NB4 (cell line): Measurements from ENCODE around the gene ADK.

Experiments used
- POLR2A ChIP-seq: IDR thresholded peaks from 2 replicates; pipeline ENCODE4 v1.6.1; 2011; ENCODE audit warnings: mild to moderate bottlenecking; ENCODE audit not compliant: insufficient read length; ENCODE audit errors: extremely low read depth
- TF ChIP-seq, protein P1 (sequence below): IDR thresholded peaks from one replicate; pipeline ENCODE4 v1.5.1; 2012; ENCODE audit warnings: low read depth, low read length

DNA sequence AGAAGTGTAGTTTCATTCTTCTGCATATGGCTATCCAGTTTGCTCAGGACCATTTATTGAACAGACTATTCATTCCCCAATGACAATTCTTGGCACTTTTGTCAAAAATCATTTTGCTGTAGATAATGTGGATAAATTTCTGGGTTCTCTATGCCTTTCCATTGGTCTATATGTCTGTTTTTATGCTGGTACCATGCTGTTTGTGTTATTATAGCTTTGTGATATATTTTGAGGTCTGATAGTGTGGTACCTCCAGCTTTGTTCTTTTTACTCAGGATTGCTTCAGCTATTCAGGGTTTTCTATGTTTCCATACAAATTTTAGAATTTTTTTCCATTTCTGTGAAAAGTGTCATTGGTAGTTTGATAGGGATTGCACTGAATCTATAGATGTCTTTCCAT, 360.0 kb downstream of the ADK start:
- TF ChIP-seq, protein P1, sequence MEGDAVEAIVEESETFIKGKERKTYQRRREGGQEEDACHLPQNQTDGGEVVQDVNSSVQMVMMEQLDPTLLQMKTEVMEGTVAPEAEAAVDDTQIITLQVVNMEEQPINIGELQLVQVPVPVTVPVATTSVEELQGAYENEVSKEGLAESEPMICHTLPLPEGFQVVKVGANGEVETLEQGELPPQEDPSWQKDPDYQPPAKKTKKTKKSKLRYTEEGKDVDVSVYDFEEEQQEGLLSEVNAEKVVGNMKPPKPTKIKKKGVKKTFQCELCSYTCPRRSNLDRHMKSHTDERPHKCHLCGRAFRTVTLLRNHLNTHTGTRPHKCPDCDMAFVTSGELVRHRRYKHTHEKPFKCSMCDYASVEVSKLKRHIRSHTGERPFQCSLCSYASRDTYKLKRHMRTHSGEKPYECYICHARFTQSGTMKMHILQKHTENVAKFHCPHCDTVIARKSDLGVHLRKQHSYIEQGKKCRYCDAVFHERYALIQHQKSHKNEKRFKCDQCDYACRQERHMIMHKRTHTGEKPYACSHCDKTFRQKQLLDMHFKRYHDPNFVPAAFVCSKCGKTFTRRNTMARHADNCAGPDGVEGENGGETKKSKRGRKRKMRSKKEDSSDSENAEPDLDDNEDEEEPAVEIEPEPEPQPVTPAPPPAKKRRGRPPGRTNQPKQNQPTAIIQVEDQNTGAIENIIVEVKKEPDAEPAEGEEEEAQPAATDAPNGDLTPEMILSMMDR = no peak
- no peak for TF ChIP-seq POLR2A
